ENCODE results near the gene POLE4.

The POLE4 gene

DNA sequence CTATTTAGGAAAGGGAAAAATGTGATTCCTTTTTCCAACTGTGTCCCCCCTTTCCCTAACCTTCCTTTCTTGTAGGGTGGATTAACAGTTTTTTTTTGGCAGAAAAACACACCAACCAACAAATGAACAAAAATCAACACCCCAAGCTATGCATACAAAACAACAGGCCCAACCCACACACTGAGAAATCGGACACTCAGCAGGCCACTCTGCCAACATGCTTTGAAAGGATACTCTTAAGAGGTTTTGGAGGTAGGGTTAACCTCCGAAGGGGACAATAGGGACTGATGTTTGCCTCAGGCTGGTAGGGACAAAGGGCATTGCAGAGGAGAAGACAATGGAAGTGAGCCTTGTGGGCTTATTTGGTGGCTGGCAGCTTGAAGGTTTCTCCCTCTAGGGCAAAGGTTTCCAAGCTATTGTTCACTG is 33.1 kb upstream of the POLE4 start:
- H3K27ac Mint-ChIP-seq (ENCODE audit: low read depth): no peak overlapping the region
- no peaks in the 10 kb centered on the region for H3K9me3 Mint-ChIP-seq
- peaks cover 8% of the 10 kb centered on the region for H3K27me3 Mint-ChIP-seq

DNA sequence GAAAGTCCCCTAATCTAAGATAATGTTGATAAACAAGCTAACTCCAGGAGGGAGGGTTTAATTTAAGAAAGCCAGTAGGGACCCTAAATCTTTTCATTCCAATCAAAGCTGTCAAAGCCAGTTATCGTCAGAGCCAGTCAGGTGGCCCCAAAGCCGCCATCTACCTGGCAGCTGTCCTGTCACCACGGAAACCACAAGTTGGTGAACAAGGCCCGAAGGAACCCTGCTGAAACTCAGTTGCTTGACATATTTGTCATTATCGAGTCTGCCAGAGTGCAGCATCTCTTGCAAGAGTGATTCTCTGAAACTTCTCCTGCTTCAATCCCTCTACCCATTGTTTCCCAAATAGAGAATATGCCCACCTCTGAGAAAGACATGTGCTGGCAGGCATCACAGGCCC is 30.8 kb upstream of the POLE4 start:
- H3K4me1 Mint-ChIP-seq: no peaks in the 10 kb centered on the region
- no peaks in the 10 kb centered on the region for H3K27me3 Mint-ChIP-seq
- no peak overlapping the region for H3K4me3 Mint-ChIP-seq
- no peaks in the 10 kb centered on the region for H3K36me3 Mint-ChIP-seq (ENCODE audit: insufficient read depth)
- DNase-seq (ENCODE audit: low spot score in 2 of 2) (no peak), ATAC-seq (replicated peaks; ENCODE audit: extremely low read depth, poor library complexity, severe bottlenecking) (peak; percentile 14)
- H3K9me3 Mint-ChIP-seq: no peaks in the 10 kb centered on the region
- H3K27ac Mint-ChIP-seq (ENCODE audit: low read depth): no peak overlapping the region

More for the DNA sequence above, 33.1 kb upstream of the POLE4 start:
- H3K36me3 Mint-ChIP-seq (ENCODE audit: insufficient read depth): no peaks in the 10 kb centered on the region
- ATAC-seq (replicated peaks; ENCODE audit: extremely low read depth, poor library complexity, severe bottlenecking) (no peak), DNase-seq (ENCODE audit: low spot score in 2 of 2) (no peak)
- H3K4me1 Mint-ChIP-seq: no peaks in the 10 kb centered on the region
- H3K4me3 Mint-ChIP-seq: no peak overlapping the region

DNA sequence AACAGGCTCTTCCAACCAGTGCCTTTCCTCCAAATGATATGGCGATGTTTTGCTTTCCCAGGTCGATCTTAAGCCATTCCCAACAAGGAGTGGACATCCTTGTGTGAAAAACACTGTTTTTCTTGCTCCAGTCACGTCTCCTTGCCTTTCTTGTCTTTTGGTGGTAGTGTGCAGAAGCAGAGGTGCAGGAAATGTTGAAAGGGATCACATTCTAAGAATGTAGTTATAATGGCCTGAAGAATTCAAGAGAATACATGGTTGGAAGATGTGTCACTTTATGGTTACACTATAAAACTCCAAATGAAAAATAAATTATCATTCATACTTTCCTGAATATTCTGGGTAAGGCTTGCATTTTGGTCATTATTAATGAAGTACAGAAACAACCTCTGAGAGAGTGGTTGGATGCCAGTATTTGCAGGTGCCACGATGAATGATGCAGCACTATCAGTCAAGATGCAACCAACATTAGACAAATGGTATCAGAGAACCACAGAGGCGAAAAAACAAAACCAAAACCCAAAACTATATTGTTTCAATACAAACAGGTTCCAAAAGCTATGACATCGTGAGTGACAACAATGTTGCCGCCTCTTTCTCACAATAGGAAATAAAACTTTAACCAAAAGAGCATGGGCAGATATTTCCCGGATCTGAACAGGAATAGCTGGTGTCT is 27.5 kb upstream of the POLE4 start:
- Mint-ChIP-seq H3K36me3 (ENCODE audit: insufficient read depth) (peaks cover 2% of the 10 kb centered on the region), H3K4me3 (no peak overlapping the region), H3K9me3 (no peaks in the 10 kb centered on the region), H3K27ac (ENCODE audit: low read depth) (no peak overlapping the region), H3K27me3 (no peaks in the 10 kb centered on the region), H3K4me1 (no peaks in the 10 kb centered on the region)
- ATAC-seq (replicated peaks; ENCODE audit: extremely low read depth, poor library complexity, severe bottlenecking): no peak
- DNase-seq (ENCODE audit: low spot score in 2 of 2): no peak

DNA sequence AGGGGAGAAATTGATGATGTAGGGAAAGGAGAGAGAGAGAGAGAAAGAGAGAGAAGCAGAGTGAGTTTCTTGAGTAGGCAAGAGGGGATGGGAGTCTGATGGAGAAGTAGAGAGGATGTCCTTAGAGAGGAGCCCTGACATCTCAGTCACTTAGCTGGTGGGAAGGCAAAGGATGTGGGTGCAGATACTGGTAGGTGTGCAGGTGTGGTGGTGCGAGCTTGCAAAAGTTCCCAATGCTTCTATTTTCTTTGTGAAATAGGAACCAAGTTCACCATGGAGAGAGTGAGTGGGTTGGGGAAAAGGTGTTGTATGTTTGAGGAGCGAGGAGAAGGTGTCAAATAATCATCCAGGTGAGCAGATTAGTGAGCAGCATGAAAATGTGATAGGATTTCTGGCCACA is 26.5 kb upstream of the POLE4 start:
- no peak overlapping the region for H3K4me3 Mint-ChIP-seq
- no peak overlapping the region for H3K27ac Mint-ChIP-seq (ENCODE audit: low read depth)
- DNase-seq (ENCODE audit: low spot score in 2 of 2) (no peak), ATAC-seq (replicated peaks; ENCODE audit: extremely low read depth, poor library complexity, severe bottlenecking) (no peak)
- no peaks in the 10 kb centered on the region for H3K9me3 Mint-ChIP-seq
- H3K36me3 Mint-ChIP-seq (ENCODE audit: insufficient read depth): peaks cover 2% of the 10 kb centered on the region
- peaks cover 3% of the 10 kb centered on the region for H3K27me3 Mint-ChIP-seq
- no peaks in the 10 kb centered on the region for H3K4me1 Mint-ChIP-seq

DNA sequence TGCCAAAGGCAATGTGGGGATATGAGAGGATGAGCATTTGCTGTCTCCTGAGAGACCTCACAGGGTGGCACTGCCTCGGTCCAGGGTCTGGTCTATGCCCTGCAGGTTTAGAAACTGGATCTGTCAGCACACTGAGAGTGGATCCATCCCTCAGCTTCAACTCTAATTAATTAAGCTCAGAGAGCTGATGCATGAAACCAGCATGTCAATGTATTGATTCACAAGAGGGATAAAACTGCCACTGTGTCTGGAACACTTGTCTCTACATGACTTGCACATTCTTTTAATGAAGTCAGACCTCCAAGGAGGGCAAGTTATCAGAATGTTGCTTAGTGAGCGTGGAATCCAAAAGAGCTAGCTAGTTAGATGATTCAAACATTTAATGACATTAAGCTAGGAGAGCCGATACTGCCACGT is 22.5 kb upstream of the POLE4 start:
- H3K4me3 Mint-ChIP-seq: no peak overlapping the region
- peaks cover 9% of the 10 kb centered on the region for H3K27me3 Mint-ChIP-seq
- no peaks in the 10 kb centered on the region for H3K4me1 Mint-ChIP-seq
- ATAC-seq (replicated peaks; ENCODE audit: extremely low read depth, poor library complexity, severe bottlenecking) (no peak), DNase-seq (ENCODE audit: low spot score in 2 of 2) (no peak)
- H3K9me3 Mint-ChIP-seq: no peaks in the 10 kb centered on the region
- H3K36me3 Mint-ChIP-seq (ENCODE audit: insufficient read depth): peaks cover 6% of the 10 kb centered on the region
- H3K27ac Mint-ChIP-seq (ENCODE audit: low read depth): no peak overlapping the region

DNA sequence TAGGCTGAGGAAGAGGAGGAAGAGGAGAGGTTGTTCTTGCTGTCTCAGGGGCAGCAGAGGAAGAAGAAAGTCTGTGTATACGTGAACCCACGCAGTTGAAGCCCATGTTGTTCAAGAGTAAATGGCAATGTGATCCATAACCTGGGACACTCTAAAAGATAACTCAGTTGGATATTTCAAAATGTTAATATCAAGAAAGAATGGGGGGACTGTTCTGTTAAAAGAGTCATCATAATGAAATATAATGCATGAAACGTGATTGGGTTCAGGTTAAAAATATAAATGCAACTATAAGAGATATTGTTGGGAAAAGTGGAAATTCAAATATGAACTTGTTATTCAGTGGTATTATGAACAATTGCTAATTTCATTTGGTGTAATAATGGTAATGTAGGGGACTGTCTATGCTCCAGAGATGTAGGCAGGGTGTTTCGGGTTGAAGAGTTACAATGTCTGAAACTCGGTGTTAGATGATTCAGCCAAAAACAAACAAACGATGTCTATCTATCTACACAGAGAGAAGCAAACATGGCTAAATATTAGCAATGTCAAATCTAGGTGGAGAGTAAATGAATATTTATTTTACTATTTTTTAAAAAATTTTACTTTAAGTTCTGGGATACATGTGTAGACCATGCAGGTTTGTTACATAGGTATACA is 21.1 kb upstream of the POLE4 start:
- Mint-ChIP-seq H3K27ac (ENCODE audit: low read depth) (no peak overlapping the region), H3K27me3 (peaks cover 9% of the 10 kb centered on the region), H3K9me3 (no peaks in the 10 kb centered on the region), H3K36me3 (ENCODE audit: insufficient read depth) (peaks cover 8% of the 10 kb centered on the region), H3K4me3 (no peak overlapping the region), H3K4me1 (no peaks in the 10 kb centered on the region)
- DNase-seq (ENCODE audit: low spot score in 2 of 2) (no peak), ATAC-seq (replicated peaks; ENCODE audit: extremely low read depth, poor library complexity, severe bottlenecking) (no peak)

DNA sequence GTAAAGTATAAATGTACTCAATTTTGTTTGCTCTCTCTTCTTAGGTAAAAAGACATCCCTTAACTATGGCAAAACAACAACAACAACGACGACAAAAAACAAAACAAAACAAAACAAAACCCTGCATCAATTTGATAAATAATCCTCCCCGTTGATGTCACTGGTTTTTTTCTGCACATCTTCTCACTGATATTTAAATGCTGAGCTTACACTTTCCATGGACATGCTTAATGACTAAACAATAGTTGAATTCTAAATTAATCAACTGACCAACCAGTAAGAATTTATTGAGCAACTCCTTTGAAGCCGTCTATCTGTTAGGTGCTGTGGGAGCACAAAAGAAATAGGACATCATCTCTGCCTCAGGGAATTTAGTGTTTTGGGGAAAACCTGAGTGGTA is 20.2 kb upstream of the POLE4 start:
- H3K4me3 Mint-ChIP-seq: no peak overlapping the region
- H3K27me3 Mint-ChIP-seq: peaks cover 9% of the 10 kb centered on the region
- no peaks in the 10 kb centered on the region for H3K4me1 Mint-ChIP-seq
- H3K9me3 Mint-ChIP-seq: no peaks in the 10 kb centered on the region
- H3K36me3 Mint-ChIP-seq (ENCODE audit: insufficient read depth): peaks cover 6% of the 10 kb centered on the region
- H3K27ac Mint-ChIP-seq (ENCODE audit: low read depth): no peak overlapping the region
- DNase-seq (ENCODE audit: low spot score in 2 of 2) (no peak), ATAC-seq (replicated peaks; ENCODE audit: extremely low read depth, poor library complexity, severe bottlenecking) (no peak)

DNA sequence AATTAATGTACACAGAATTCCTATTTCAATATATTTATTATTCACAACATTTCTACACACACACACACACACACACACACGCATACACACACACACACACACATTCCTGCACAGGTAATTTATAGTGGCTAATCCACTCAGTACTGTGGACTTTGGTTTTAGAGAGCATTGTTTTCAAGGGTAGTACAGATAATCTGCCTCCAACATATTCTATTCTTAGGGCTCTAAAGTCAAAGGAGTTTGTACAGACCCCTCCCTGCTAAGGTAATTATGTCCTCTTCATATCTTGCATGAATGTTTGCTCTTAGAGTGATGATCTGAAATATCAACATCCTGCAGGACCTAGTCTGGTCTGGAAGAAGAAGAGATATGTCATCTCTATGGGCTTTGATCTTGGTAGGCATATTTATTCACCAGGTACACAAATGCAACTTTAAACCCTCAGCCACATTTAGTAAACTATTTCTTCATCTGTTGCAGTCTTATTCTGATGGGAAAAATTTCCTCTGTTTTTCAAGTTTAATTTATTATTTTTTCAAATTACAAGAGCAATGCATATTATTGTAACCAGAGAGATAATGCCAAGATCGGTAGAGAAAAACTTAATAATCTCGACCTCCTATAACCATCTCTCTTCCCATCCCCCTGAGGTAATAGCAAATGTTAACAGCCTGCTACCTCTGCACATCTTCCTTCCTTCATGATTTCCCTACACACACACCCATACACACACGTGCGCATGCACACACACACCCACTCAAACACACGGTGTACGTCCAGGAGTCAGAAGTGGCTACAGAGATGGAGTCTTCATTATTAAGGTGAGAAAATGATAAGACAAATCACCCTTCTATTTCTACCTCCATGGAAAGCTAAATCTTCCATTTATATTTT is 18.3 kb upstream of the POLE4 start:
- ATAC-seq (replicated peaks; ENCODE audit: extremely low read depth, poor library complexity, severe bottlenecking): no peak
- H3K36me3 Mint-ChIP-seq (ENCODE audit: insufficient read depth): peaks cover 6% of the 10 kb centered on the region
- no peak overlapping the region for H3K4me3 Mint-ChIP-seq

DNA sequence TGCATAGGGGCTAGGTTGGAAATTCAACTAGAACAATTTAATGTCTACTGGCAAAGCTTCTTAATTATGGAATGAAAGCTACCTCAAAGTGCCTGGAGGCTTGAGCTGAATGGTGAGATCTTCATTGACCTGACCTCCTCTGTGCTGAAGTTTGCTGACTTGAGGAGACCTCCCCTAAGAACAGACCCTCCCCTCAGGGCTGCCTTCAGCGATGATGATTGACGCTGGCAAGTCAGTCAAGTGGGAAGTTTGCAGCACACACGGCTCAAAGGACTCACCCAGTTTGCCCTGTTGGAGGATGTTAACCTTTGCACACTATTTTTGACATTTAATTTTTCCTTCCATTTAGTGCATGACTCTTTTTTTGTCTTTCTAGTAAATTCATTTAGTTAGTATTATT is 17.2 kb upstream of the POLE4 start:
- no peak overlapping the region for H3K4me3 Mint-ChIP-seq
- no peak overlapping the region for H3K27ac Mint-ChIP-seq (ENCODE audit: low read depth)
- DNase-seq (ENCODE audit: low spot score in 2 of 2) (no peak), ATAC-seq (replicated peaks; ENCODE audit: extremely low read depth, poor library complexity, severe bottlenecking) (no peak)
- peaks cover 9% of the 10 kb centered on the region for H3K27me3 Mint-ChIP-seq
- H3K4me1 Mint-ChIP-seq: no peaks in the 10 kb centered on the region
- H3K9me3 Mint-ChIP-seq: no peaks in the 10 kb centered on the region
- H3K36me3 Mint-ChIP-seq (ENCODE audit: insufficient read depth): peaks cover 6% of the 10 kb centered on the region

More for the DNA sequence above, 18.3 kb upstream of the POLE4 start:
- no peak for DNase-seq (ENCODE audit: low spot score in 2 of 2)
- Mint-ChIP-seq H3K27ac (ENCODE audit: low read depth) (no peak overlapping the region), H3K9me3 (no peaks in the 10 kb centered on the region), H3K27me3 (peaks cover 9% of the 10 kb centered on the region), H3K4me1 (no peaks in the 10 kb centered on the region)

DNA sequence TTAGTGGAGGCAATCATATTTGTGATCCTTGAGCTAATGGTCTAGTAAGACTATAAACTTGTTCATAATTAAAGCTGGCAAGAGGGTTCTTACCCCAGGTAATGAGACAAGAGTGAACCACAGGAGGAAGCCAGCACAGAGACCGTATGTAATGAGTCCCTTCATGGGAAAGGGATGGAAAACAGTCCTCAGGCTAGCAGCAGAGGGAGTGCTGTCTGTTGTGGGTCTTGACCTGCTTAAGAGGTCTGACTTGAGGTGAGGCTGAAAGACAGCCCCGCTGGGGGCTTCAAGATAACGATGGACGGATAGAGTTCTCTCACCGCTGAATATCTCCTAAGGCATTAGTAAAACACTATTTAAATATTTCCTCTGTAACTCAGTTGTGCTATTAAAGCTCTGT is 16.2 kb upstream of the POLE4 start:
- ATAC-seq (replicated peaks; ENCODE audit: extremely low read depth, poor library complexity, severe bottlenecking) (no peak), DNase-seq (ENCODE audit: low spot score in 2 of 2) (no peak)
- H3K4me3 Mint-ChIP-seq: no peak overlapping the region
- H3K27ac Mint-ChIP-seq (ENCODE audit: low read depth): no peak overlapping the region
- H3K4me1 Mint-ChIP-seq: no peaks in the 10 kb centered on the region
- peaks cover 10% of the 10 kb centered on the region for H3K36me3 Mint-ChIP-seq (ENCODE audit: insufficient read depth)
- H3K27me3 Mint-ChIP-seq: peaks cover 3% of the 10 kb centered on the region
- no peaks in the 10 kb centered on the region for H3K9me3 Mint-ChIP-seq

DNA sequence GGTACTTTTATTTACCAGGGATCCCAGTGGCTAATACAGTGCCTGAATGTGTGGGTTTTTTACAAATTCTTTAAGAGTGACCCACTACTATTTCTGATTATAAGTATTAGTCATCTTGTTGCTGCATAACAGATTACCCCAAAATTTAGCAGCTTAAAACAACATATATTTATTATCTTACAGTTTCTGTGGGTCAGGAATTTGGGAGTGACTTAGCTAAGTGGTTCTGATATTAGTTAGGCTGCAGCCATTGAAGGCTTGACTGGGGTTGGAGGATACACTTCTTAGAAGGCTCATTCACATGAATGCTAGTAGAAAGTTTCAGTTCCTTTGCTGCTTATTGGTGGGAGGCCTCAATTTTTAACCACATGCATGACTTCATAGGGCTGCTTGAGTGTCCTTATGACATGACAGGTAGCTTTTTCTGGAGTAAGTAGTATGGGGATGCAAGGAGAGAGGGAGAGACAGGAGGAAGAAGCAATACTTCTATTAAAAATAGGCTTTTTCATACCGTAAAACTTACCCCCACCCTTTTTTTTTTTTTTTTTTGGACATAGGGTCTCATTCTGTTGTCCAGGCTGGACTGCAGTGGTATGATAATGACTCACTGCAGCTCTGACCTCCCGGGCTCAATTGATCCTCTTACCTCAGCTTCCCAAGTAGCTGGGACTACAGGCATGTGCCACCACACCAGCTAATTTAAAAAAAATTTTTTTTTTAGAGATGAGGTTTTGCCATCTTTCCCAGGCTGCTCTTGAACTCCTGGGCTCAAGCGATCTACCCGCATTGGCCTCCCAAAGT is 13.3 kb upstream of the POLE4 start:
- DNase-seq (ENCODE audit: low spot score in 2 of 2): no peak
- Mint-ChIP-seq H3K9me3 (no peaks in the 10 kb centered on the region), H3K4me3 (no peak overlapping the region), H3K27me3 (no peaks in the 10 kb centered on the region), H3K4me1 (no peaks in the 10 kb centered on the region), H3K36me3 (ENCODE audit: insufficient read depth) (peaks cover 6% of the 10 kb centered on the region), H3K27ac (ENCODE audit: low read depth) (no peak overlapping the region)
- ATAC-seq (replicated peaks; ENCODE audit: extremely low read depth, poor library complexity, severe bottlenecking): no peak

DNA sequence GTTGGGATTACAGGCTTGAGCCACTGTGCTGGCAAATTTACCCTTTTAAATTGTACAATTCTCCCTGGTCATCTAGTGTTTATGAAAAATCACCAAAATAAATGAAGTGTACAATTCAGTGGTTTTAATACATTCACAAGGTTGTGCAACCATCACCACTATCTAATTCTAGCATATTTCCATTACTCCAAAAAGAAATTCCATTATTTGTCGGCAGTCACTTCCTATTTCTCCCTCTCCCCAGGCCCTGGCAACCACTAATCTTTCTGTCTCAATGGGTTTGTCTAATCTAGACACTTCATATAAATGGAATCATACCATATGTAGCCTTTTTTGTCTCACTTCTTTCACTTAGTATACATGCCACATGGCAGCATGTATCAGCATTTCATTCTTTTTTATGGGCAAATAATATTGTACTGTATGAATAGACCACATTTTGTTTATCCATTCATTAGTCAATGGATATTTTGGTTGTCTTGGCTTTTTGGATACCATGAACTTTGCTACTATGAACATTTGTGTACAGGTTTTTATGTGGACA is 12.6 kb upstream of the POLE4 start:
- ATAC-seq (replicated peaks; ENCODE audit: extremely low read depth, poor library complexity, severe bottlenecking) (no peak), DNase-seq (ENCODE audit: low spot score in 2 of 2) (no peak)
- no peaks in the 10 kb centered on the region for H3K9me3 Mint-ChIP-seq
- H3K36me3 Mint-ChIP-seq (ENCODE audit: insufficient read depth): peaks cover 8% of the 10 kb centered on the region
- no peak overlapping the region for H3K27ac Mint-ChIP-seq (ENCODE audit: low read depth)
- H3K4me3 Mint-ChIP-seq: no peak overlapping the region
- no peaks in the 10 kb centered on the region for H3K4me1 Mint-ChIP-seq
- no peaks in the 10 kb centered on the region for H3K27me3 Mint-ChIP-seq
